Gastrocnemius medialis (tissue), 4 donors: ENCODE measurements around the gene AUTS2.

Source experiments
- CTCF ChIP-seq, 5 experiments: fragments of 450-650 bp in 3 of 5; fragments of 200-600 bp in 2 of 5; sonication (generic) in 2 of 5; IDR thresholded peaks in 4 of 5; conservative IDR thresholded peaks in 1 of 5; 1 replicate in 4 of 5; 2 replicates in 1 of 5; pipeline ENCODE4 v1.5.1; 2016 to 2019; ENCODE audit warnings: antibody characterized with exemption in 5 of 5, mild to moderate bottlenecking in 3 of 5, moderate library complexity in 3 of 5
- POLR2A ChIP-seq, 2 donors: fragments of 450-650 bp; IDR thresholded peaks; one replicate each; pipeline ENCODE4 v1.6.1; 2017; ENCODE audit warnings: antibody characterized with exemption in 2 of 2, mild to moderate bottlenecking in 2 of 2, moderate library complexity in 2 of 2

- TF ChIP-seq CTCF (IDR thresholded peaks at IDR 0.05 in 4 of 5, conservative IDR thresholded peaks at IDR 0.05 in 1 of 5) (no peak), POLR2A (IDR thresholded peaks at IDR 0.05) (no peak)
Observed at GRCh38 chr7:70739646-70740210, 1141.5 kb downstream of the AUTS2 start.
